PC-9 (cell line): ENCODE data around the gene PCNP.

Experiments used
- CTCF ChIP-seq: fragments of 200-600 bp; sonication (generic); conservative IDR thresholded peaks from 2 replicates; pipeline ENCODE4 v1.6.1; 2017; ENCODE audit warnings: mixed run types, antibody characterized with exemption, mild to moderate bottlenecking, moderate library complexity
- EZH2 ChIP-seq: fragments of 200-600 bp; sonication (generic); IDR thresholded peaks from 2 replicates; pipeline ENCODE4 v1.8.0; 2017; ENCODE audit warnings: antibody characterized with exemption, low read depth

GRCh38 chr3:101642441-101642840 is 68.5 kb downstream of the PCNP start:
- no peak for TF ChIP-seq CTCF
- TF ChIP-seq EZH2: no peak
